DMS79 treated with DMSO at 0.1 percent for 48 hours (cell line): Measurements from ENCODE around the gene DYNC1I1.
A peak's percentile ranks its signal among the peaks of the same experiment; 100 is the strongest.

ENCODE experiments used
- DNase-seq: peaks from one replicate; lab custom pipeline; 2025; lab: John Stamatoyannopoulos, UW

The DYNC1I1 gene

GRCh38 chr7:95963446-95963990, 191.2 kb downstream of the DYNC1I1 start:
- DNase-seq = no peak

GRCh38 chr7:95971716-95972115, 199.4 kb downstream of the DYNC1I1 start:
- no peak for DNase-seq

- no peak for DNase-seq
Observed at GRCh38 chr7:95972523-95972922, 200.2 kb downstream of the DYNC1I1 start.

GRCh38 chr7:95974108-95974507, 201.8 kb downstream of the DYNC1I1 start:
- DNase-seq = no peak

- DNase-seq = no peak
Observed at GRCh38 chr7:95976369-95977060, 204.2 kb downstream of the DYNC1I1 start.

- no peak for DNase-seq
Observed at GRCh38 chr7:95977994-95978393, 205.6 kb downstream of the DYNC1I1 start.

GRCh38 chr7:95980167-95980566, 207.8 kb downstream of the DYNC1I1 start:
- no peak for DNase-seq

- DNase-seq = no peak
Observed at GRCh38 chr7:95980706-95981105, 208.4 kb downstream of the DYNC1I1 start.

- DNase-seq = peak; percentile 41
Observed at GRCh38 chr7:95986178-95986764, 213.9 kb downstream of the DYNC1I1 start.

GRCh38 chr7:95989301-95989700, 216.9 kb downstream of the DYNC1I1 start:
- DNase-seq = peak; percentile 42

GRCh38 chr7:95993380-95993779, 221.0 kb downstream of the DYNC1I1 start:
- no peak for DNase-seq

- no peak for DNase-seq
Observed at GRCh38 chr7:95996174-95996573, 223.8 kb downstream of the DYNC1I1 start.

GRCh38 chr7:95996886-95997285, 224.5 kb downstream of the DYNC1I1 start:
- no peak for DNase-seq

GRCh38 chr7:95997632-95998031, 225.3 kb downstream of the DYNC1I1 start:
- no peak for DNase-seq

- DNase-seq = no peak
Observed at GRCh38 chr7:95999481-95999880, 227.1 kb downstream of the DYNC1I1 start.

- DNase-seq = no peak
Observed at GRCh38 chr7:96004578-96004977, 232.2 kb downstream of the DYNC1I1 start.

- no peak for DNase-seq
Observed at GRCh38 chr7:96005271-96005670, 232.9 kb downstream of the DYNC1I1 start.

- no peak for DNase-seq
Observed at GRCh38 chr7:96009148-96009547, 236.8 kb downstream of the DYNC1I1 start.

- peak; percentile 9 for DNase-seq
Observed at GRCh38 chr7:96013836-96014235, 241.5 kb downstream of the DYNC1I1 start.

- DNase-seq = no peak
Observed at GRCh38 chr7:96014617-96015016, 242.3 kb downstream of the DYNC1I1 start.

- DNase-seq = no peak
Observed at GRCh38 chr7:96016056-96016586, 243.8 kb downstream of the DYNC1I1 start.

GRCh38 chr7:96016735-96017134, 244.4 kb downstream of the DYNC1I1 start:
- DNase-seq = no peak

- DNase-seq = no peak
Observed at GRCh38 chr7:96017877-96018276, 245.5 kb downstream of the DYNC1I1 start.
